Measurements from ENCODE around the gene ATP2A1. TPM values are rescaled to one million over a fixed set of nuclear protein-coding genes. Genes with fewer than 3 reads are reported as not detected.

Gene ATP2A1
- total and polyA plus RNA-seq, 2 of the 8 experiments (the other 6 are each of a cell fraction or from before 2014, with no cell fraction given), result 1.7 to 2.4 TPM

GRCh38 chr16:28865722-28866453 lies 12.4 kb upstream of the ATP2A1 start:
- no peak for FAIRE-seq
- no peak overlapping the region for H3K4ac ChIP-seq (replicated peaks; ENCODE audit: insufficient read length, low read depth, low read length)
- no peak overlapping the region for H3K18ac ChIP-seq (ENCODE audit: extremely low read depth, low read length)
- H3K36me3 ChIP-seq (ENCODE audit: control insufficient read depth in 2 of 4, insufficient read depth in 4 of 4, low read length in 3 of 4), result peaks cover 18 to 33% (median 28%) of the 10 kb centered on the region in 4 experiments
- H3K23me2 ChIP-seq (ENCODE audit: low read depth, low read length), result peaks cover 8% of the 10 kb centered on the region
- no peaks in the 10 kb centered on the region for H3K9me3 ChIP-seq (ENCODE audit: insufficient read depth in 2 of 2, low read depth in 1 of 2, low read length in 1 of 2)
- WGBS, 2 experiments (ENCODE audit: extremely low coverage in 1 of 2, insufficient coverage in 1 of 2, insufficient read length in 1 of 2, insufficient replicate concordance in 2 of 2, low coverage in 1 of 2, low lambda C conversion rate in 2 of 2, missing lambda C conversion rate in 1 of 2), result 88% methylated on average over 8 of the region's 32 CpGs; no CpG with 5 or more reads in 1 of the 2 experiments
- peaks cover 0 to 8% (median 3%) of the 10 kb centered on the region in 4 experiments; a peak in 6 of 7 replicates for H3K4me1 ChIP-seq (replicated peaks in 1 of 4; ENCODE audit: control insufficient read depth in 3 of 4, insufficient read depth in 4 of 4, low read length in 3 of 4)
- peak overlapping the region; percentile 74; the same call in 1 of the 2 replicates for H4K8ac ChIP-seq (ENCODE audit: extremely low read depth, insufficient read depth, low read length)
- no peak overlapping the region for H3K14ac ChIP-seq (ENCODE audit: insufficient read length)
- no peak overlapping the region for H3K56ac ChIP-seq (replicated peaks; ENCODE audit: insufficient read length, low read depth, low read length)
- no peak for TF ChIP-seq CBX8 (IDR thresholded peaks at IDR 0.05; ENCODE audit: borderline replicate concordance, low read depth, low read length)
- peak; percentile 27; the same call in 1 of the 2 replicates for TF ChIP-seq E2F6 (IDR thresholded peaks at IDR 0.05)
- no peak for TF ChIP-seq ASH2L (IDR thresholded peaks at IDR 0.05; ENCODE audit: low read length)
- ChIA-PET CTCF (ENCODE audit: partially characterized antibody) (interaction anchor here (0.8 to 5.3 kb wide), 6 partner anchors 10 to 81 kb away, joined by 3 to 42 read pairs (median 9); partner anchors contain the start of gene TUFM), POLR2A (ENCODE audit: partially characterized antibody) (interaction anchor here (0.6 to 7.5 kb wide), 11 partner anchors 8 to 85 kb away, joined by 3 to 159 read pairs (median 7); partner anchors contain the start of genes ATP2A1, ATXN2L, NFATC2IP and RABEP2)
- no peak overlapping the region for H2BK120ac ChIP-seq (replicated peaks; ENCODE audit: low read depth, low read length)
- no peak for DNase-seq (ENCODE audit: low read depth in 1 of 2, low spot score in 2 of 2)
- H2BK15ac ChIP-seq (ENCODE audit: low read length), result no peak overlapping the region
- H4K91ac ChIP-seq (replicated peaks; ENCODE audit: insufficient read length, low read length), result no peak overlapping the region
- no peak overlapping the region for H2BK12ac ChIP-seq (ENCODE audit: low read depth, low read length)
- H3K79me1 ChIP-seq (ENCODE audit: low read depth, low read length), result peaks cover 18% of the 10 kb centered on the region
- no peak overlapping the region for H3K23ac ChIP-seq (ENCODE audit: insufficient read length)
- H2AK5ac ChIP-seq (ENCODE audit: low read depth, low read length), result no peak overlapping the region
- H2BK5ac ChIP-seq (ENCODE audit: low read depth, low read length), result no peak overlapping the region
- no peak overlapping the region; a peak in 1 of 4 replicates for H3K4me2 ChIP-seq (ENCODE audit: insufficient read depth in 1 of 2, low read depth in 2 of 2, low read length in 2 of 2)
- H4K5ac ChIP-seq (ENCODE audit: insufficient read length, low read depth, low read length), result no peak overlapping the region
- H2BK20ac ChIP-seq (ENCODE audit: low read length), result no peak overlapping the region
- H3K9ac ChIP-seq (replicated peaks in 1 of 4; ENCODE audit: extremely low read depth in 1 of 4, low read depth in 3 of 4, low read length in 3 of 4), result no peak overlapping the region
- no peaks in the 10 kb centered on the region for H3K27me3 ChIP-seq (replicated peaks in 1 of 4; ENCODE audit: control insufficient read depth in 3 of 4, extremely low read depth in 1 of 4, insufficient read depth in 3 of 4, low read length in 3 of 4)
- H3K4me3 ChIP-seq (ENCODE audit: extremely low read depth in 1 of 4, insufficient read depth in 2 of 4, low read depth in 3 of 4, low read length in 4 of 4), result no peak overlapping the region
- H3K79me2 ChIP-seq (ENCODE audit: control insufficient read depth in 1 of 2, insufficient read depth in 2 of 2, low read length in 2 of 2), result peaks cover 3 to 19% of the 10 kb centered on the region in 2 experiments; a peak in 3 of 4 replicates
- H4K20me1 ChIP-seq (replicated peaks in 1 of 2; ENCODE audit: control insufficient read depth in 1 of 2, insufficient read depth in 2 of 2, low read length in 2 of 2), result peaks cover 2 to 10% of the 10 kb centered on the region in 2 experiments
- no peak overlapping the region for H3K27ac ChIP-seq (ENCODE audit: low read depth, low read length)
- H2AFZ ChIP-seq (ENCODE audit: low read length), result no peak overlapping the region

Measured in H1 (cell line).